Kidney epithelial cell (primary cell): ENCODE data around the gene PRPH. TPM values are rescaled to one million over a fixed set of nuclear protein-coding genes. Genes with fewer than 3 reads are reported as not detected.
A peak's percentile ranks its signal among the peaks of the same experiment; 100 is the strongest.
"Not testable (repeated sequence)": the region's sequence is repeated elsewhere in the genome, so short reads cannot be mapped to it uniquely, and the experiment has no call there.

Experiments
- DNase-seq: peaks from one replicate; pipeline ENCODE4 v3.0.0-alpha.2; 2010; ENCODE audit warnings: low read depth
- H3K27me3 ChIP-seq: 2 replicates; pipeline ENCODE4 v1.6.0; 2011; ENCODE audit warnings: low read length; ENCODE audit not compliant: control insufficient read depth, insufficient read depth
- H3K36me3 ChIP-seq: 2 replicates; pipeline ENCODE4 v1.5.1; 2011; ENCODE audit warnings: low read length; ENCODE audit not compliant: control insufficient read depth, insufficient read depth
- H3K4me3 ChIP-seq: 2 replicates; pipeline ENCODE4 v1.5.1; 2011; ENCODE audit warnings: low read depth, mild to moderate bottlenecking, control low read depth, low read length
- CTCF ChIP-seq: IDR thresholded peaks from 2 replicates; pipeline ENCODE4 v1.5.1; 2011; ENCODE audit warnings: mild to moderate bottlenecking, moderate library complexity, low read length, control low read depth, inconsistent platforms; ENCODE audit not compliant: insufficient read depth, poor library complexity, severe bottlenecking
- total RNA-seq: library from RNA; depleted of rRNA; stranded (reverse); fragments of >200 nt; gene quantifications from 2 replicates; pipeline ENCODE4 v1.2.3, GENCODE V29; 2015

The PRPH gene
- total RNA-seq, 1 donor from 2014 or later = 0.21 TPM

GRCh38 chr12:49331380-49332222, 36.7 kb downstream of the PRPH start:
- Histone ChIP-seq H3K36me3 (no peaks in the 10 kb centered on the region), H3K27me3 (peaks cover 37% of the 10 kb centered on the region), H3K4me3 (no peak overlapping the region)
- no peak for DNase-seq
- peak; percentile 86 for TF ChIP-seq CTCF

DNA sequence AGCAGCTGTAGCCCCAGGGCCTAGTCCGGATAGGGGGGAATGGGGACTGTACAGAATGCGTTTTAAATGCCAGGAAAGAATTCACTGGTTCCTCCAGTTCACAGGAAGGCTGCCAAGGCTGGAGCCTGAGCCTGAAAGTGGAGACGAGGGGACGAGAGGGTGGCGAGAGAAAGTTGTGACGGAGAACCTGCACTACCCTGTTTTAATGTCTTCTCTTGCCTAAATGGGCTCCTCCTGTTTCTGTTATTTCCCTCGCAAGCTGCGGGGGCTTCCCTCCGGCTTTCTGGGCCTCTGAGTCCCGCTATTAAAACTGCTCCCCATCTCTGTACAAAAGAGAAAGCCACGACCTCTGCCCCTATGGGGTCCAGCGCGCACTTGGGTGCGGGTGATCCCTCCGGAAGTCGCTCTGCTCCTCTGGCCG, 37.5 kb downstream of the PRPH start:
- H3K4me3 ChIP-seq = no peak overlapping the region
- no peak for DNase-seq
- no peaks in the 10 kb centered on the region for H3K36me3 ChIP-seq
- TF ChIP-seq CTCF = no peak
- peaks cover 45% of the 10 kb centered on the region for H3K27me3 ChIP-seq

GRCh38 chr12:49332891-49333371, 38.0 kb downstream of the PRPH start:
- no peaks in the 10 kb centered on the region for H3K36me3 ChIP-seq
- H3K27me3 ChIP-seq = peaks cover 50% of the 10 kb centered on the region
- no peak for DNase-seq
- no peak for TF ChIP-seq CTCF
- no peak overlapping the region for H3K4me3 ChIP-seq

GRCh38 chr12:49333778-49334177, 38.8 kb downstream of the PRPH start:
- DNase-seq, H3K36me3 ChIP-seq, H3K4me3 ChIP-seq: not testable (repeated sequence)
- peaks cover 58% of the 10 kb centered on the region for H3K27me3 ChIP-seq

DNA sequence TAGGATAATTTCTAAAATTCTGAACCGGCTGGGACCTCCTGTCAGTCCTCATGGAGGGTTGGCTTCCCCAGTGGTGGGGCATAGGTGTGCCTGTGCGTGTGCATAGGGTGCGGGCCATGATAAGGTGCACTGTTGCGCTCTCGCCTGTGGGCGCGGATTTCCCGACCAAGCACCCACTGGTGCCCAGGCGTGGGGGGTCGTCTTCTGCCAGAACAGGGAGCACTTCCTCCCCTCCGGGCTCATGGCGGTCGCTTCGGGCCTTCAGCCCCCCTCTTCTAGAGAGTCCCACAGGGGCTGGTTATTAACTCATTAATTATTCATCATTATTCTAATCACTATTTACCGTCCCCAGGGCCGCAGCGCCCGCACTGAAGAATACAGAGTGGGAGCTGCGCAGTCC, 39.3 kb downstream of the PRPH start:
- H3K4me3 ChIP-seq = no peak overlapping the region
- H3K27me3 ChIP-seq = peaks cover 63% of the 10 kb centered on the region
- no peak for DNase-seq
- no peak for TF ChIP-seq CTCF
- no peaks in the 10 kb centered on the region for H3K36me3 ChIP-seq

- DNase-seq = no peak
- Histone ChIP-seq H3K27me3 (peaks cover 67% of the 10 kb centered on the region), H3K4me3 (no peak overlapping the region), H3K36me3 (no peaks in the 10 kb centered on the region)
- no peak for TF ChIP-seq CTCF
These were observed 39.7 kb downstream of the PRPH start for GRCh38 chr12:49334681-49335080.
